GM19238 (cell line): ENCODE data around the gene GPR68.
A peak's percentile ranks its signal among the peaks of the same experiment; 100 is the strongest.

ENCODE experiments used
- DNase-seq: peaks from one replicate; pipeline ENCODE4 v3.0.0; 2011; ENCODE audit warnings: low spot score; ENCODE audit not compliant: insufficient read length

GPR68 gene

DNA sequence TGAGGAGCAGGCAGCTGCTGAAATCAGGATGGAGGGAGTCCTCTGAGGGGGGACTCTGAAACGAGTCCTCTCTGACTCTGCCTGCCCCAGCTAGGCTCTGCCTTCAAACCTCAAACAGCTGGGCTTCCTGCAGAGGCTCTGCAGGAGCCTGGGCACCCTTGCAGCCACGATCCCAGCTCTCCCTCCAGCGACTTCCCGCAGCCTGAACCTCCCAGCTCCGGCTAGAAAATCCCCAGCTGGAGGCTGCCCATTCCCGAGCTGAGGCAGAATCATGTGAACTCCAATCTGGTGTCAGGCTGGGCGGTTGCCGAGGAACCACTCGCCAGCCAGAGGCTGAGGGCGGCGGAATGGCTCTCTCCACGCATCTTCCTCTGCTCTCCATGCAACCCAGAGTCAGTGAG, at the start of gene GPR68:
GPR68 (minus strand) TSS at position 204 of the 401 bp plus-strand sequence. CDS start 9,654 bp downstream, outside the sequence.
- DNase-seq, result no peak

DNA sequence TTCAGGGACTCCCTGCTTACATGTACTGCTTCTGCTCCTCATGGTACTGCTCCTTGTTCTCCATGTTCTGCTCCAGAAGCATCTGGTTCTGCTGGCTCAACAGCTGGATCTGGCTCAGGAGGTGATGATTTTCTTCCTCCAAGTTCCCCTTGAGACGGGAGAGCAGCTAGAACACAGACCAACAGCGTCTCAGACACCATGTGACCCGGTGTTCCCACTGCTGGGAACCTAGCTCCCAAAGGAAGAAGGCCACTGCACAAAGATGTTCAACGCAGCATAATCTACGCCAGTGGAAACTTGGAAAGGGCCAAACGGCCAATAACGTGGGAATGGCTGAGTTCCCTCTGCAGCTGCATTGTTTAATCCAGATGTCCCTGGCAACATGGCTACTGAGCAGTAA, 49.6 kb upstream of the GPR68 start:
- DNase-seq, result no peak

DNA sequence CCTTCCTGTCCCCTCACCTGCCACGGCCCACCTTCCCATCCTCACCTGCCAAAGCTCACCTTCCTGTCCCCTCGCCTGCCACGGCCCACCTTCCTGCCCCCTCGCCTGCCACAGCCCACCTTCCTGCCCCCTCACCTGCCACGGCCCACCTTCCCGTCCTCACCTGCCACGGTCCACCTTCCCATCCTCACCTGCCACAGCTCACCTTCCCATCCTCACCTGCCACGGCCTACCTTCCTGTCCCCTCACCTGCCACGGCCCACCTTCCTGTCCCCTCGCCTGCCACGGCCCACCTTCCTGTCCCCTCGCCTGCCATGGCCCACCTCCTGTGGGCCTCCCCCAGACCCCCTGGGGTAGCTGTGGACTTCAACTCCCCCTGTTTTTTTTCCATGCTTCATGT, 48.8 kb upstream of the GPR68 start:
- DNase-seq, result no peak

- no peak for DNase-seq
Measured at GRCh38 chr14:91292491-91292890, 48.0 kb upstream of the GPR68 start.

DNA sequence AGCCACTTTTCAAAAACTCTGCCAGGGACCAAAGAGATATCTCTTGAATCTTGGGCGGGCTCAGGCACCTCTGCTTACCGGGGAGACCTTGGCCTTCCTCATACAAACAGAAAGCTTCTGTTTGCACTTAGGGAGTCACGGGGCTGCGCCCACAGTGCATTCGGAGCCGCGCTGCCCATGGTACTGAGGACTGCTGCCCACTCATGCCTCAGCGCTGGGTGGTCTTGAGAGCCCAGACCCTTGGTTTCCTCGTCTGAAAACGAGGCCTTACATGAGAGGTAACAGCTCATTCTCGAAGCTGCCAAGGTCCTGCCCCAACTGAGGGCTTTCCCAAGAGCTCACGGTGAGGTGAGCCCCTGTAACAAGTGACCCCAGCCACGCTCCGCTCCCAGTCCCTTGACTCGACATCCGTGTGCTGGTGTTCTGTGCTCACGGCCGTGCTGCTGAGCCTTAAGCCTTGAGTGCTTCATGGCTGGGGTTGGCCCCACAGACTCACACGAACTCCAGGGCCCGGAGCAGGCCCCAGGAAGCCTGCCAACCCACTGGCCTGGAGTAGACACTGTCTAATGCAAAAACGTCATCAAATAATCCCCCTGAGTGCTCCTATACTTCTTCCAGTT, 47.4 kb upstream of the GPR68 start:
- DNase-seq, result no peak

DNA sequence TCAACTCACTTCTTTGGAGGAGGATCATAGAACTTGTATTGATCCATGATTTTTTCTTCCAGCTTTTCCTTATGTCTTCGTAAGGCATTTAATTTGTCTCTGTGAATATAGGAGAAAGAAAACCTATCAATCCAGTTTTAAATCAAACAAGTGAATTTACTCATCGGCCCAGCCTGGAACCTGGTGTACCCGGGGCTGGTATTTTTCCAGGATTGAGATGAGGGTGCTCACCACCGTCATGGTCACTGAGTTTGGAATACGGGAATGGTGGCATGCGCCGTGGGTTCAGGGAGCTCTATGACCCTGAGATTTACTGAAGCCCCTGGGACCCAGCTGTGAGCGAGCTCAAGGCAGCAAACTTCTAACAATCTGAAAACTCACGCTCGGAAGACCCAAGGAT, 46.5 kb upstream of the GPR68 start:
- no peak for DNase-seq

- DNase-seq, result no peak
Measured at GRCh38 chr14:91289464-91289863, 45.0 kb upstream of the GPR68 start.

- DNase-seq, result no peak
Measured at GRCh38 chr14:91288876-91289275, 44.4 kb upstream of the GPR68 start.

GRCh38 chr14:91286530-91286937, 42.0 kb upstream of the GPR68 start:
- DNase-seq, result peak; percentile 59

DNA sequence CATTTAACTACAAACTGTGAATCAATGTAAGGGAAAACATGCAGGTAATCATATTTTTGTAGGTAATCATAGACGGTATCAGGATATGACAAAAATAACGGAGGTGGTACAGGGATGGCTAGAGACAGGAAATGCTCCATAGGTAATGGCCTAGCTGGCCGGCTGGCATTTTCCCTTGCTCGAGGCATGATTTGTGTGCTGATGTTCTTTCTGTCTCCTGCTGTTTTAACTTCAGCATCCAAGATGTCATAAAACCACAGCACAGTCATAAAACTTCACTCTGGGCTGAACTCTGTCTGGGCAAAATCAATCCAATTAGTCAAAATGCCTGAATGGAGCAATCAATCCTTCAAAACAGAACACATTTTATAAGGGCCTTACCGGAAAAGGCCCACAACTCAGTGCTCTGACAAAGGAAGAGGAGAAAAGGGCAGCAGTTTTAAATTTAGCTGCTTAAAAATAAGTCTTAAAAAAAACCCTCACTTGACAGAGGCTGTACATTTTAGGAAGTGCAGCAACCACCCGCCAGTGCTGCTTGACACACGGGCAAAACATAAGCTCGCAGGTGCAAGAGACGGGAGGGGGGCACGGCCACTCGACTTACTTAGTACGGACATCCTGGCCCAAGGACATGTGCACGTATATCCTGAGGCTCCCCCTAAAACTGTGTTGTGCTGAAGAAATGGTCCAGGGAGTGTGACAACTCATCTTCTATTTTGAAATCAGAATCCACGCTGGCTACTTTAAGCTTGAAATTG, 40.5 kb upstream of the GPR68 start:
- no peak for DNase-seq

DNA sequence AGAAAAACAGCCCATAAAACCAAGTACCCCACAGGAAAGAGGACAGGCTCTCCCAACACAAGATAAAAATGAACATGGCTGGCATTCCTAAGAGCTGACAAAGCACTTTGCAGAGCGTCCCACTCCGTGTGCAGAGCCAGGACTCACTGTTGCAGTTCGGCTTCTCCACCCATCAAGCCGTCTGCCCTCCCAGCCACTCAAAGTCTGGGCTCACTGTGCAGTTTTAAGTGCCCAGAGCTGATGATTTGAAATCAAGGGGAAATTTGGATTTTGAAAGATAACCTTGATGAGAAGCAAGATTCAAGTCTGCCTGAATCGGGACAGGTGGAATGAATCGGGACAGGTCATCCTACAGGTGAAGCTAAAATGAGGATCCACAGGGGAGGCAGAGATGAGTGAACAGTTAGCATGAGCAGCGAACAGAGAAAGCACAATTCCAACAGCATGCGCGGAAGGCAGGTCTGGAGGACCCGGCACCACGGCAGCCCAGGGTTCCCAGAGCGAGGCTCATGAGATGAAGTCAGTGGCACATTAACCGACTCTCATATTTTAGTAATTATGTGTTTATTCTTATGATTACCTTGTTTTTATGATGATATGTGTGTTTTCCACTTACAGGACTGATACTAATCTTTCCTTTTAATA, 39.8 kb upstream of the GPR68 start:
- DNase-seq, result no peak

- DNase-seq, result no peak
Measured at GRCh38 chr14:91283666-91284065, 39.2 kb upstream of the GPR68 start.

DNA sequence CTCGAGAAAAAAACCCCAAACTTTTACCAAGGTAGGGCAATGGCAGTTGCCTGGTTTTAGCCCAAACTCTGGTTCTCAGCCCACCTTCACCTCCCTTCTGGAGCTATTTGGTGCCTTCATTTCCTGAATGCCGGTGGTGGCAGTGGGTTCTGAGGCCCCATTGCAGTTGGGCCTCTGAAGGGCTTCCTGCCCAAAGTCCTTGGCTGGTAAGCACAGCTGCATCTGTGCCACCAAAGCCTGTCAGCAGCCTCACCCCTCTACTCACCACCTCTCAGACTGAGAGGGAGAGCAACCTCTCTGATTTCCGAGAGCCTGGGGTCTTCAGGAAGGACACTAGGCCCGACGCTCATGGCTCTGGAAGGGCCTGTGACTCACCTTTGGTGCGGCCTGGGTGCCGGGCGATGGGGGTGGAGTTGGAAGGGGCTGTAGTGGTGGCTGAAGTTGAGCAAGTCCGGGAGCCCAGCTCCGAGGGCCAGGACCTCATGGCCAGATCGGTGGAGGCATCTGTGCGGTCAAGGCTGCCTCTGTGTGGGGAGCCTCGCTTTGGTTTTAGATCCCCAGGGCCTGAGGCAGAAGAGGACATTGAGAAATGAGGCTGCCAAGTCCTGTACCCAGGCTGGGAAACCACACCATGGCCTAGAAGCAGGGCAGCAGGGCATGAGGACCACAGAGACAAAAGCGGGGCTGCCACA, 38.6 kb upstream of the GPR68 start:
- DNase-seq, result no peak

- no peak for DNase-seq
Measured at GRCh38 chr14:91281346-91281745, 36.8 kb upstream of the GPR68 start.

DNA sequence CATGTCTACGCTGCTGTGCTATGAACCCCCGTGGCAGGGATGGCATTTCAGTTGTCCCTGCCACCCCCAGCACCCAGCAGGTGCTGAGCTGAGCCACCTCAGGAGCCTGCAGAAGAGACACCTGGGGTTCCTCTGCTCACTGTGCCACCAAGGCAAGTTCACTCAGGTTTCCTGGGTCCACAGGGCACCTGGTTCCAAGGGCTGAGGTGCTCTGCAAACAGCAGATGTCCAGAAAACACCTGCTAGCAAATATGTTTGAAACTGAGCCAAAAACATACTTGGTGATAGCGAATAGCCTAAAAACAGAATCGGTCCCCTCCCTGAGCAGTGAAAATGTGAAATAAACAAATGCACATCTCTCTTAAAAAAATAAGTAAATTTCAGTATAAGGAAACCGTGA, 35.6 kb upstream of the GPR68 start:
- DNase-seq, result no peak

DNA sequence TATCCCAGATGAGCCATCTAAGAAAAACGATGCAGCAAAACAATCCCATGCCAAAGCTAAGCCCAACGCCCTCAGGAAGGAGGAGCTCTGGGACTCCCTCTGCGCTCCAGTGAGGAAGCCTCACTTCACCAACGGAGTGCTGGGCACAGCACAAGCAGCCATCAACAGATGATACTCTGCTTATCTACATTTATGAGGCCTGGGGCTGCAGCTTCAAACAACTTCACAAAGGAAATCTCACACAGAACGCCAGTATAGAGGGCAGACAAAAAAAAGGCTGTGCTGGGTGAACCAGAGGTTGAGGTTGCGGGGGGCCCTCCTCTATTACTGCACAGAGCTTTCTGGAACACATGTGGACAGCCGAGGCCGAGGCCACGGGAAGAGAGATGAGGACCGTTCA, 34.9 kb upstream of the GPR68 start:
- no peak for DNase-seq

DNA sequence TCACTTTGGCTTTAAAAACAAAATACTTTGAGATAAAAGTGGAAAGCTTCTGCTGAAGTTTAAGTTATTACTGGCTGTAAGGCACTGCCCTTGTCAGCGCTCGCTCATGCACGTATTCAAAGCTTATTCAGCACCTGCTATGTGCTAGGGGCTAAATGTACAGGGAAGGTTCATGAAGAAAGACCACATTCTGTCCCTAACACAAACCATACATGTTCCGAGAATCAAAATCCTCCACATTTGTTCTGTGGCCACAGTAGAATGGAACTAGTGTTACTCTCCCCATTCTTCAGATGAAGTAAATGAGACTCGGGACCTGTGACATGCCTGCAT, 33.8 kb upstream of the GPR68 start:
- DNase-seq, result no peak

DNA sequence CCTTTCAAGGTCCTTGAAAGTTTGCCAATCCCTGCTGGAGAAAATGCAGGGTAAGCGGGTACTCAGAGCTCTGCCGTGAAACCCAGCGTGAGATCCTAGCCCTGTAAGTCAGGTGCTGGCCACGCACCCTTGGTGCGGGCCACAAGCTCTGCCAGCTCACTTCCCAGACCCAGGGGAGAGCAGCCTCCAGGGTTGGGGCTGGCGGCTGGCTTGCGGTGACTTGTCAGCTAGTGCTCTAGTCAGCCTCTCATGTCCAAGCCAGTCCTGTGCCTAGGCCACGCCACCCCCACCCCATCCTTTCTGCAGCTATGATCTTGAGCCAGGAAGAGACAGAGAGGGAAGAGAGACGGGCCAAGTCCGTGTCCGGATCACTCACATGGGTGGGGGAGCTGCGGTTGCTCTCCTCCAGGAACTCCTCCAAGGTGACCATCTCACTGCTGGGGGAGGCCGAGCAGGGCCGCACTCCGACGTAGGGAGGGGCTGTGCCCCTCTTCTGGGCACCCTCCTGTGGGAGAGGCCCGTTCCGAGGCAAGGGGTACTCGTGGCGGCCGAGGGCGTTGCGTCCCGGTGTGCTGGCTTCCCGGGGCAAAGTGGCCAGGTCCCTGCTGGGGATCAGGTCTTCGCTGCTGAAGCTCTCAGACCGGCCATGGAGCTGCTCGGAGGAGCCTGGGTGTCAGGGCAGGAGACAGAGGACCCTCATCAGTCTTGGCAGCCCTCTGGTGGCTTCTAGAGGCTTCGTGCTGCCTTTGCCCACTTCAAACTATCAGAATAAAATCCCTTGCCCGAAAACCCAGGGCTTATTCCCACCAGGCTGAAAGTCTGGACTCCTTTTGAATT, 33.3 kb upstream of the GPR68 start:
- DNase-seq, result no peak

GRCh38 chr14:91274796-91275195, 30.3 kb upstream of the GPR68 start:
- no peak for DNase-seq

DNA sequence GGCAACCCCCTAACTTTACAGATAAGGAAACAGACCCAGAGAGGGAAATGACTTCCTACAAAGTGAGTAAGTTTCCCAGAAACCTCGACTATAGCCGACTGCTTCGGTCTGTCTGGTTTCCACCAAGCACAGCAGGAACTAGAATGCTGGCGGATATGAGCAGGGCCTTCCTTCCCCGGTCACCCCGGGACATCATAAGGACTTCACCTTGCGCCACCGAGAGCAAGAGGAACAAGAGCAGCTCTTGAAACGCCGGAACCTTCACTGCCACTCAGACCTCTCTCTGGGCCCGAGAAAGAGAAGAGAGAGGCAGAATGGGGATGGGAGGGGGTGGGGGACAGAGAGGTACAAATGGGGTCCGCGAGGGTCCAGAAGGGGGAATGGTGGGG, 29.4 kb upstream of the GPR68 start:
- no peak for DNase-seq

DNA sequence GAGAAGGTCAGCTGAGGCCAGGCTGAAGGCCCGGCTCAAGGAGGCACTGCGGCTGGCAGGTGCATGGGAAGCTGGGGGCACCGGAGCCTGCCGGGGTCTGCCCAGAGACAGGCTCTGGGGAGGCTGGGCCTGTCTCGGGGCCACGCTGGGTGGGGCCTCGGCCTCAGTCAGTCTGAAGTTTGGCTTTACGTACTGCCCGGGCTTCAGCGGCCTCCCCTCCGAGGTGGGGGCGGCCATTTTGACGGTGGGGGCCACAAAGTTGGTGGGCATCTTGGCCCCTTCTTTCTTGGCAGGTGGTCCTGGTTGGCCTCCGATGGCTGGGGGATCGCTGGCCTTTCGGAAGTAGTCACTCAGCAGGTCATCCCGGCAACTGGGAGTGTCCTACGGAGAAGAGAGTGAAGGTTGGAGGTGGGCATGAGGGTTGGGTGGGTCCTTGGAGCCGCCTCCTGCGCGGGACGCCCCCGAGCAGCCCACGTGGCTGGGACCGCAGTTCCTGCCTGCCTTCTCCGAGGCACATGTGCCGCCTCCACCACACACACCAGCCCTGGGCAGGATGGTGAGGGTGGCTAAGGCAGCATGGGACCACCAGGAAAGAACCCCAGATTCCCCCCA, 28.9 kb upstream of the GPR68 start:
- no peak for DNase-seq
